ENCODE data around the gene RNF181. TPM values are rescaled to one million over a fixed set of nuclear protein-coding genes. Genes with fewer than 3 reads are reported as not detected.

RNF181 gene
- total RNA-seq, 1 donor from 2014 or later: 155 TPM

DNA sequence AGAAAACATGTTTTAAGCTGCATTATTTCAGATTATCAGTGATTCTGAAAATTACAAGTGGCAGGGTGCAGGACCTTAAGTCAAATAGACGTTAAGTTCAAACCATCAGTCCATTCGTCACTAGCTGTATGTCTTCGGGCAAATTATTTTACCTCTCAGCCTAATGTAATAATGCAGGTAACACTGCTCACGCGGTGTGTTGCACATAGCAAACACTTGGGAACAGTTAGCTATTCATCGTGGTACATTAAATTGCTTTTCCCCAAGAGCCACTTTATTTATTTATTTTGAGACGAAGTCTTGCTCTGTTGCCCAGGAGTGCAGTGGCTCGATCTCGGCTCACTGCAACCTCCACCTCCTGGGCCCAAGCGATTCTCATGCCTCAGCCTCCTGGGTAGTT is 46.5 kb upstream of the RNF181 start:
- DNase-seq (ENCODE audit: low read depth) (no peak), FAIRE-seq (no peak)
- peaks cover 10% of the 10 kb centered on the region for H3K4me1 ChIP-seq (ENCODE audit: insufficient read depth, low read length)
- no peaks in the 10 kb centered on the region for H3K27me3 ChIP-seq (ENCODE audit: insufficient read depth, low read length)
- no peak overlapping the region for H3K4me3 ChIP-seq (ENCODE audit: insufficient read depth, low read depth, low read length)
- Mint-ChIP-seq H3K4me3 (ENCODE audit: unreplicated experiment) (no peak overlapping the region), H3K9me3 (ENCODE audit: unreplicated experiment) (no peaks in the 10 kb centered on the region), H3K36me3 (ENCODE audit: low read depth, unreplicated experiment) (peaks cover 29% of the 10 kb centered on the region), H3K4me1 (ENCODE audit: low read depth, unreplicated experiment) (peaks cover 23% of the 10 kb centered on the region), H3K27ac (ENCODE audit: unreplicated experiment) (no peak overlapping the region), H3K27me3 (ENCODE audit: low read depth, unreplicated experiment) (no peaks in the 10 kb centered on the region)
- H2AFZ ChIP-seq (ENCODE audit: low read depth, low read length): no peak overlapping the region
- TF ChIP-seq, protein P1, sequence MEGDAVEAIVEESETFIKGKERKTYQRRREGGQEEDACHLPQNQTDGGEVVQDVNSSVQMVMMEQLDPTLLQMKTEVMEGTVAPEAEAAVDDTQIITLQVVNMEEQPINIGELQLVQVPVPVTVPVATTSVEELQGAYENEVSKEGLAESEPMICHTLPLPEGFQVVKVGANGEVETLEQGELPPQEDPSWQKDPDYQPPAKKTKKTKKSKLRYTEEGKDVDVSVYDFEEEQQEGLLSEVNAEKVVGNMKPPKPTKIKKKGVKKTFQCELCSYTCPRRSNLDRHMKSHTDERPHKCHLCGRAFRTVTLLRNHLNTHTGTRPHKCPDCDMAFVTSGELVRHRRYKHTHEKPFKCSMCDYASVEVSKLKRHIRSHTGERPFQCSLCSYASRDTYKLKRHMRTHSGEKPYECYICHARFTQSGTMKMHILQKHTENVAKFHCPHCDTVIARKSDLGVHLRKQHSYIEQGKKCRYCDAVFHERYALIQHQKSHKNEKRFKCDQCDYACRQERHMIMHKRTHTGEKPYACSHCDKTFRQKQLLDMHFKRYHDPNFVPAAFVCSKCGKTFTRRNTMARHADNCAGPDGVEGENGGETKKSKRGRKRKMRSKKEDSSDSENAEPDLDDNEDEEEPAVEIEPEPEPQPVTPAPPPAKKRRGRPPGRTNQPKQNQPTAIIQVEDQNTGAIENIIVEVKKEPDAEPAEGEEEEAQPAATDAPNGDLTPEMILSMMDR (IDR thresholded peaks at IDR 0.05; ENCODE audit: insufficient read depth, low read depth, low read length): no peak
- no peak for TF ChIP-seq EZH2 (IDR thresholded peaks at IDR 0.05; ENCODE audit: insufficient read depth, low read length)
- no peak overlapping the region for H3K27ac ChIP-seq (ENCODE audit: low read depth, low read length)
- H4K20me1 ChIP-seq (ENCODE audit: insufficient read depth, low read length): peaks cover 39% of the 10 kb centered on the region
- no peaks in the 10 kb centered on the region for H3K9me3 ChIP-seq (ENCODE audit: insufficient read depth, low read depth, low read length)
- H3K9ac ChIP-seq (ENCODE audit: low read length): no peak overlapping the region
- H3K79me2 ChIP-seq (ENCODE audit: insufficient read depth, low read length): no peaks in the 10 kb centered on the region
- peaks cover 60% of the 10 kb centered on the region for H3K36me3 ChIP-seq (ENCODE audit: insufficient read depth, low read length)
- H3K4me2 ChIP-seq (ENCODE audit: low read length): peak overlapping the region; percentile 66

DNA sequence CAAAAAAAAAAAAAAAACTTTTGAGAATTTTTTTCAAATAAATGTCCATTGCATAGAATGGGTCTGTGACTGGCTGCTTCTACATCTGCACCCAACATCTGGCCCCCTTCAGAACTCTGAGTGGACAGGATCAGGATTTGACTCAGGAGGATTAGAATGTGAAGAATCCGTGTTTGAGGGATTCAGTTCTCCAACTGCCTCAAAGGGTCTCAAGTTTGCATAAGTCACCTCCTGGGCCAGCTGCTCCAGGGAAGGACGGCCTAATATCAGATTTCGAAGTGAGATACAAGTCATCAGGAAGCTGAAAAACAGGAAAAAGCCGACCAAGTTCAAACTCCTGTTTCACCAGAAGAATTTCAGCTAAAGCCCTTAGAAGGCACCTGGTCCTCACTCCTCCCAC is 45.7 kb upstream of the RNF181 start:
- H3K79me2 ChIP-seq (ENCODE audit: insufficient read depth, low read length): no peaks in the 10 kb centered on the region
- Mint-ChIP-seq H3K4me1 (ENCODE audit: low read depth, unreplicated experiment) (peaks cover 21% of the 10 kb centered on the region), H3K27me3 (ENCODE audit: low read depth, unreplicated experiment) (no peaks in the 10 kb centered on the region), H3K27ac (ENCODE audit: unreplicated experiment) (peak overlapping the region; percentile 83), H3K4me3 (ENCODE audit: unreplicated experiment) (no peak overlapping the region), H3K9me3 (ENCODE audit: unreplicated experiment) (no peaks in the 10 kb centered on the region), H3K36me3 (ENCODE audit: low read depth, unreplicated experiment) (peaks cover 29% of the 10 kb centered on the region)
- H3K27ac ChIP-seq (ENCODE audit: low read depth, low read length): peak overlapping the region; percentile 65
- DNase-seq (ENCODE audit: low read depth) (peak; percentile 93), FAIRE-seq (no peak)
- no peak overlapping the region for H2AFZ ChIP-seq (ENCODE audit: low read depth, low read length)
- H3K9ac ChIP-seq (ENCODE audit: low read length): peak overlapping the region; percentile 51
- peaks cover 10% of the 10 kb centered on the region for H3K4me1 ChIP-seq (ENCODE audit: insufficient read depth, low read length)
- TF ChIP-seq, protein P1 (IDR thresholded peaks at IDR 0.05; ENCODE audit: insufficient read depth, low read depth, low read length): no peak
- TF ChIP-seq EZH2 (IDR thresholded peaks at IDR 0.05; ENCODE audit: insufficient read depth, low read length): no peak
- H3K9me3 ChIP-seq (ENCODE audit: insufficient read depth, low read depth, low read length): no peaks in the 10 kb centered on the region
- H3K36me3 ChIP-seq (ENCODE audit: insufficient read depth, low read length): peaks cover 58% of the 10 kb centered on the region
- no peak overlapping the region for H3K4me3 ChIP-seq (ENCODE audit: insufficient read depth, low read depth, low read length)
- peak overlapping the region; percentile 66 for H3K4me2 ChIP-seq (ENCODE audit: low read length)
- H4K20me1 ChIP-seq (ENCODE audit: insufficient read depth, low read length): peaks cover 32% of the 10 kb centered on the region
- H3K27me3 ChIP-seq (ENCODE audit: insufficient read depth, low read length): no peaks in the 10 kb centered on the region

DNA sequence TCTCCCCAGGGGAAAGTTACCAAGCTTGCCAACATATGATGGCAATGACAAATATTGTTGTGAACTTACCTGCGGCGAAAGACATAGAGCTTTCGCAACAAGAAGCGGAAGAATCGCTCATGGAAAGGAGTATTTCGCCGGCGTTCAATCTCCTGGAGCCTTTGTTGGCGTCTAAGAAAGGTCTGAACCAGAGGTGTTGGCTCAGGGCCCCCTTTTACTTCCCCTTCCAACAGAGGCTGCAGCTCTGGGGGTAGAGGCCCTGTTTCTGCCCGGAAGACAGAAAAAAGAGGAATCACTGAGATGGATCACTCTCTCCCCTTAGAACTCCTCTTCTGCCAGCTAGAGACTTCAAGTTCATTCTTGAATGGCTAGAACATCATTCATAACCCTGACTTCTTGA is 45.1 kb upstream of the RNF181 start:
- peak overlapping the region; percentile 45 for H3K4me3 Mint-ChIP-seq (ENCODE audit: unreplicated experiment)
- H3K27me3 Mint-ChIP-seq (ENCODE audit: low read depth, unreplicated experiment): no peaks in the 10 kb centered on the region
- no peaks in the 10 kb centered on the region for H3K79me2 ChIP-seq (ENCODE audit: insufficient read depth, low read length)
- peak overlapping the region; percentile 65 for H3K27ac ChIP-seq (ENCODE audit: low read depth, low read length)
- DNase-seq (ENCODE audit: low read depth) (no peak), FAIRE-seq (no peak)
- peaks cover 21% of the 10 kb centered on the region for H3K4me1 Mint-ChIP-seq (ENCODE audit: low read depth, unreplicated experiment)
- no peak overlapping the region for H3K4me3 ChIP-seq (ENCODE audit: insufficient read depth, low read depth, low read length)
- TF ChIP-seq EZH2 (IDR thresholded peaks at IDR 0.05; ENCODE audit: insufficient read depth, low read length): no peak
- TF ChIP-seq, protein P1 (IDR thresholded peaks at IDR 0.05; ENCODE audit: insufficient read depth, low read depth, low read length): no peak
- H3K27ac Mint-ChIP-seq (ENCODE audit: unreplicated experiment): peak overlapping the region; percentile 83
- H3K9ac ChIP-seq (ENCODE audit: low read length): peak overlapping the region; percentile 51
- peak overlapping the region; percentile 66 for H3K4me2 ChIP-seq (ENCODE audit: low read length)
- no peaks in the 10 kb centered on the region for H3K9me3 Mint-ChIP-seq (ENCODE audit: unreplicated experiment)
- H3K36me3 Mint-ChIP-seq (ENCODE audit: low read depth, unreplicated experiment): peaks cover 31% of the 10 kb centered on the region
- H3K36me3 ChIP-seq (ENCODE audit: insufficient read depth, low read length): peaks cover 58% of the 10 kb centered on the region
- no peaks in the 10 kb centered on the region for H3K9me3 ChIP-seq (ENCODE audit: insufficient read depth, low read depth, low read length)
- peaks cover 26% of the 10 kb centered on the region for H4K20me1 ChIP-seq (ENCODE audit: insufficient read depth, low read length)
- H2AFZ ChIP-seq (ENCODE audit: low read depth, low read length): no peak overlapping the region
- H3K4me1 ChIP-seq (ENCODE audit: insufficient read depth, low read length): peaks cover 10% of the 10 kb centered on the region
- H3K27me3 ChIP-seq (ENCODE audit: insufficient read depth, low read length): no peaks in the 10 kb centered on the region
